Measurements from ENCODE around the gene BRI3BP. TPM values are rescaled to one million over a fixed set of nuclear protein-coding genes. Genes with fewer than 3 reads are reported as not detected.

The BRI3BP gene
- total RNA-seq, 1 donor from 2014 or later = 4.9 TPM

DNA sequence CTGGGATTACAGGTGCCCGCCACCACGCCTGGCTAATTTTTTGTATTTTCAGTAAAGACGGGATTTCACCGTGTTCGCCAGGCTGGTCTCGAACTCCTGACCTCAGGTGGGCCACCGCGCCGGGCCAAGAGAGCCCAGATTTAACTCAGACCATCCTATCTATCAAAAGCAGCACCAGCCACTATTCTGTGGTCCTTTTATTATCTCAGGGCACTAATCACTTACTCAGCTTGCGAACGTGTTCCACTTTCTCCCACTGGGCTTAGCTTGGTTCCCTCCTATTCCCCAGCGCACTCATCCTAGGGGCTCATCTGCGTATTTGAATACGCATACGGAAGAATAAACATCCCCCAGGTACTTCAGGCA is 55.6 kb downstream of the BRI3BP start:
- no peaks in the 10 kb centered on the region for H3K9me3 Mint-ChIP-seq (ENCODE audit: unreplicated experiment)
- no peaks in the 10 kb centered on the region for H3K36me3 Mint-ChIP-seq (ENCODE audit: unreplicated experiment)
- no peak overlapping the region for H3K27ac Mint-ChIP-seq (ENCODE audit: unreplicated experiment)
- DNase-seq (ENCODE audit: extremely low spot score, unreplicated experiment) = no peak
- peaks cover 8% of the 10 kb centered on the region for H3K4me1 Mint-ChIP-seq (ENCODE audit: unreplicated experiment)
- H3K4me3 Mint-ChIP-seq (ENCODE audit: unreplicated experiment) = no peak overlapping the region
- H3K27me3 Mint-ChIP-seq (ENCODE audit: unreplicated experiment) = no peaks in the 10 kb centered on the region
- TF ChIP-seq, protein P1, sequence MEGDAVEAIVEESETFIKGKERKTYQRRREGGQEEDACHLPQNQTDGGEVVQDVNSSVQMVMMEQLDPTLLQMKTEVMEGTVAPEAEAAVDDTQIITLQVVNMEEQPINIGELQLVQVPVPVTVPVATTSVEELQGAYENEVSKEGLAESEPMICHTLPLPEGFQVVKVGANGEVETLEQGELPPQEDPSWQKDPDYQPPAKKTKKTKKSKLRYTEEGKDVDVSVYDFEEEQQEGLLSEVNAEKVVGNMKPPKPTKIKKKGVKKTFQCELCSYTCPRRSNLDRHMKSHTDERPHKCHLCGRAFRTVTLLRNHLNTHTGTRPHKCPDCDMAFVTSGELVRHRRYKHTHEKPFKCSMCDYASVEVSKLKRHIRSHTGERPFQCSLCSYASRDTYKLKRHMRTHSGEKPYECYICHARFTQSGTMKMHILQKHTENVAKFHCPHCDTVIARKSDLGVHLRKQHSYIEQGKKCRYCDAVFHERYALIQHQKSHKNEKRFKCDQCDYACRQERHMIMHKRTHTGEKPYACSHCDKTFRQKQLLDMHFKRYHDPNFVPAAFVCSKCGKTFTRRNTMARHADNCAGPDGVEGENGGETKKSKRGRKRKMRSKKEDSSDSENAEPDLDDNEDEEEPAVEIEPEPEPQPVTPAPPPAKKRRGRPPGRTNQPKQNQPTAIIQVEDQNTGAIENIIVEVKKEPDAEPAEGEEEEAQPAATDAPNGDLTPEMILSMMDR (IDR thresholded peaks at IDR 0.05) = no peak

DNA sequence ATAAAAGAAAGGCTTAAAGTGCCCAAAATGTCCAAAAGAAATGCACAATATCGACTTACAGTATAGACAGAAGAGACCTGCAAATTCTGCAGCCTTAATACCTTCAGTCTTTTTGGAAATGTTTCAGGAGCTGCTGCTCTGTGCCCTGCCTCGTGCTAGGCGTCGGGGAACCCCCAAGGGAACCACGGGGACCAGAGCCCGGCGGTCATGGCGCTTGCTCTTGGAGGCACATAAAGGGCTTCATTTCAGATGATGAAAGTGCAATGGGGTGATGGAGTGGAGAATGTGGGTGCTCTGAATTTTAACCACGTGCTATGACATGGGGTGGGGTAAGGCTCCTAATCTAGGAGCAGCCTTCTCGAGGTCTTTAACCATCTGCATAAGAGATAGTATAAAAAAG is 57.0 kb downstream of the BRI3BP start:
- Mint-ChIP-seq H3K27ac (ENCODE audit: unreplicated experiment) (no peak overlapping the region), H3K4me3 (ENCODE audit: unreplicated experiment) (no peak overlapping the region), H3K4me1 (ENCODE audit: unreplicated experiment) (peaks cover 11% of the 10 kb centered on the region), H3K9me3 (ENCODE audit: unreplicated experiment) (no peaks in the 10 kb centered on the region), H3K27me3 (ENCODE audit: unreplicated experiment) (no peaks in the 10 kb centered on the region), H3K36me3 (ENCODE audit: unreplicated experiment) (no peaks in the 10 kb centered on the region)
- TF ChIP-seq, protein P1 (IDR thresholded peaks at IDR 0.05) = no peak
- no peak for DNase-seq (ENCODE audit: extremely low spot score, unreplicated experiment)

DNA sequence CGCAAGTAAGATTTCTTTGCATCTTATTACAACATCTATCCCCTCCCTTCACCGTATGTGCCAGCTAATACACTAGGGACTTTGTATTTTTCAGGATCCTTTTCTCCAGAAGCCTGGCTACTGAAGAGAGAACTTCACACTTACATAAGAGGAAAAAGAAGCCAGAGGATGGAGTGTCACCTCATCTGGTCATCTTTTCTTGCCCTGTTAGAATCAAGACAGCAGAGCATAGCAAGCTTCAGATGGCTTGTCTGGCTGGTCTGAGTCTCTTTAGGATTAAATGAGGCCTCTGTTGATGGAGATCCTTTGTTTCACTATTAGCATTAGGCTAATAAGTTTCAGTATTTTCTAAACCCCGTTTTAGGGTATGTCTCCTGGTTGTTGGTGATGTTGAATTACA is 57.4 kb downstream of the BRI3BP start:
- no peaks in the 10 kb centered on the region for H3K9me3 Mint-ChIP-seq (ENCODE audit: unreplicated experiment)
- DNase-seq (ENCODE audit: extremely low spot score, unreplicated experiment) = no peak
- peaks cover 11% of the 10 kb centered on the region for H3K4me1 Mint-ChIP-seq (ENCODE audit: unreplicated experiment)
- TF ChIP-seq, protein P1 (IDR thresholded peaks at IDR 0.05) = no peak
- no peak overlapping the region for H3K4me3 Mint-ChIP-seq (ENCODE audit: unreplicated experiment)
- H3K27me3 Mint-ChIP-seq (ENCODE audit: unreplicated experiment) = no peaks in the 10 kb centered on the region
- no peak overlapping the region for H3K27ac Mint-ChIP-seq (ENCODE audit: unreplicated experiment)
- no peaks in the 10 kb centered on the region for H3K36me3 Mint-ChIP-seq (ENCODE audit: unreplicated experiment)

DNA sequence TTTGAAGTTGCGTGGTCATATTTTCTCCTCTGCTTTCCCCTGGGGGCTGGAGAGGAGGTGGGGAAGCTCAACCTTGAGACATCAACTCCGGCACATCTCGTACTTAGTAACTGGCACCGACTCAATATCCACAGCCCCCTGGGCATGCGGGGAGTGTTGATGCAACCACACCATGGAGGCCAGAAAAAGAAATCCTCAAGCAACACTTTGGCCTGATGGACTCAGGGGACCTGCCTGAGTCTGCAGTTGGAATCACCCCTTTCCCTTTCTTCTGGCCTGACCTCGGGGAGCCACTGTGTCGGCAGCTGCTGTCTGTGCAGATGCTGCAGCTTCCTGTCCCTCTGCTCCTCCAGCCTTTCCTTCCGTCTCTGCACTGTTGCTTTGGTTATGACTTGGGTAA is 60.4 kb downstream of the BRI3BP start:
- H3K4me3 Mint-ChIP-seq (ENCODE audit: unreplicated experiment) = no peak overlapping the region

DNA sequence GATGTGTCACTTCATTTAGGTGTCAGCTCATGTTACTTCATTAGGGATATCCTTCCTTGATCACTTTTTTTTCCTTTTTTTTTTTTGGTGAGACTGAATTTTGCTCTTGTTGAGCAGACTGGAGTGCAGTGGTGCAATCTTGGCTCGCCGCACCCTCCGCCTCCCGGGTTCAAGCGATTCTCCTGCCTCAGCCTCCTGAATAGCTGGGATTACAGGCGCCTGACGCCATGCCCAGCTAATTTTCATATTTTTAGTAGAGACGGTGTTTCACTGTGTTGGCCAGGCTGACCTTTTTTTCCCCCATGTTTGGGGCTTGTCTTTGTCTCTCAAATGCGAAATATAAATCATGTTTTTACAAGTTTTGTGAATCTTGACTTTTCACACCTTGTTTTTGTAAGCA is 62.1 kb downstream of the BRI3BP start:
- H3K4me3 Mint-ChIP-seq (ENCODE audit: unreplicated experiment) = no peak overlapping the region
- H3K27me3 Mint-ChIP-seq (ENCODE audit: unreplicated experiment) = peaks cover 19% of the 10 kb centered on the region
- no peaks in the 10 kb centered on the region for H3K9me3 Mint-ChIP-seq (ENCODE audit: unreplicated experiment)
- TF ChIP-seq, protein P1 (IDR thresholded peaks at IDR 0.05) = no peak
- peaks cover 9% of the 10 kb centered on the region for H3K4me1 Mint-ChIP-seq (ENCODE audit: unreplicated experiment)
- DNase-seq (ENCODE audit: extremely low spot score, unreplicated experiment) = no peak
- no peaks in the 10 kb centered on the region for H3K36me3 Mint-ChIP-seq (ENCODE audit: unreplicated experiment)
- no peak overlapping the region for H3K27ac Mint-ChIP-seq (ENCODE audit: unreplicated experiment)

More for the DNA sequence above, 60.4 kb downstream of the BRI3BP start:
- Mint-ChIP-seq H3K27me3 (ENCODE audit: unreplicated experiment) (peaks cover 13% of the 10 kb centered on the region), H3K9me3 (ENCODE audit: unreplicated experiment) (no peaks in the 10 kb centered on the region), H3K27ac (ENCODE audit: unreplicated experiment) (no peak overlapping the region), H3K36me3 (ENCODE audit: unreplicated experiment) (no peaks in the 10 kb centered on the region), H3K4me1 (ENCODE audit: unreplicated experiment) (peaks cover 9% of the 10 kb centered on the region)
- no peak for DNase-seq (ENCODE audit: extremely low spot score, unreplicated experiment)
- TF ChIP-seq, protein P1 (IDR thresholded peaks at IDR 0.05) = no peak

Data from osteocyte (in vitro differentiated cells).